COR-L47 (cell line): ENCODE results near the gene MRPL34.

Experiments used
- DNase-seq: peaks from one replicate; lab custom pipeline; 2025; lab: John Stamatoyannopoulos, UW

Gene MRPL34

GRCh38 chr19:17341845-17342244, 36.2 kb downstream of the MRPL34 start:
- no peak for DNase-seq

GRCh38 chr19:17346109-17346671, 40.5 kb downstream of the MRPL34 start:
- peak; percentile 56 for DNase-seq

- DNase-seq, result no peak
These were observed 41.7 kb downstream of the MRPL34 start for GRCh38 chr19:17347361-17347760.

GRCh38 chr19:17347877-17348276, 42.2 kb downstream of the MRPL34 start:
- DNase-seq, result no peak

GRCh38 chr19:17348700-17349099, 43.0 kb downstream of the MRPL34 start:
- DNase-seq, result peak; percentile 53

GRCh38 chr19:17351815-17352435, 46.3 kb downstream of the MRPL34 start:
- DNase-seq, result no peak

- DNase-seq, result no peak
These were observed 47.1 kb downstream of the MRPL34 start for GRCh38 chr19:17352608-17353280.

- no peak for DNase-seq
These were observed 47.7 kb downstream of the MRPL34 start for GRCh38 chr19:17353386-17353785.
